Activated gamma-delta T cell treated with Interleukin-2 at 50 U/mL for 16 hours (primary cell): ENCODE measurements around the gene MS4A15.
"Not testable (repeated sequence)": the region's sequence is repeated elsewhere in the genome, so short reads cannot be mapped to it uniquely, and the experiment has no call there.

Experiments
- DNase-seq: peaks from one replicate; pipeline ENCODE4 v3.0.0-alpha.2; 2020

The MS4A15 gene

GRCh38 chr11:60810151-60810550 is 53.5 kb downstream of the MS4A15 start:
- no peak for DNase-seq

GRCh38 chr11:60810569-60810968 is 53.9 kb downstream of the MS4A15 start:
- DNase-seq: no peak

GRCh38 chr11:60813324-60813723 is 56.7 kb downstream of the MS4A15 start:
- no peak for DNase-seq

GRCh38 chr11:60814112-60814511 is 57.4 kb downstream of the MS4A15 start:
- no peak for DNase-seq

GRCh38 chr11:60816590-60817157 is 60.0 kb downstream of the MS4A15 start:
- DNase-seq: no peak

- no peak for DNase-seq
Measured at GRCh38 chr11:60818057-60818456, 61.4 kb downstream of the MS4A15 start.

GRCh38 chr11:60821827-60822599 is 65.3 kb downstream of the MS4A15 start:
- no peak for DNase-seq

GRCh38 chr11:60823745-60824306 is 67.2 kb downstream of the MS4A15 start:
- DNase-seq: not testable (repeated sequence)

- no peak for DNase-seq
Measured at GRCh38 chr11:60825118-60825517, 68.5 kb downstream of the MS4A15 start.

GRCh38 chr11:60825790-60826189 is 69.1 kb downstream of the MS4A15 start:
- DNase-seq: no peak
